Neural progenitor cell (in vitro differentiated cells): Measurements from ENCODE around the gene KIF3B. TPM values are rescaled to one million over a fixed set of nuclear protein-coding genes. Genes with fewer than 3 reads are reported as not detected.

ENCODE experiments used
- DNase-seq: peaks from one replicate; pipeline ENCODE4 v3.0.0-alpha.2; 2016; ENCODE audit warnings: low spot score
- H2AFZ ChIP-seq: fragments of 200-600 bp; sonication (generic); replicated peaks from 2 replicates; pipeline ENCODE4 v1.6.1; 2016; ENCODE audit warnings: antibody characterized with exemption
- H3F3A ChIP-seq: fragments of 200-600 bp; sonication (generic); 2 replicates; pipeline ENCODE4 v1.6.1; 2016; ENCODE audit warnings: antibody characterized with exemption, low read depth
- H3K27ac ChIP-seq: fragments of 200-600 bp; sonication (generic); 2 replicates; pipeline ENCODE4 v1.5.1; 2016; ENCODE audit warnings: mild to moderate bottlenecking
- H3K27me3 ChIP-seq: fragments of 200-600 bp; sonication (generic); 2 replicates; pipeline ENCODE4 v1.6.1; 2016; ENCODE audit warnings: mild to moderate bottlenecking, moderate library complexity
- H3K36me3 ChIP-seq: fragments of 200-600 bp; sonication (generic); 2 replicates; pipeline ENCODE4 v1.5.1; 2016
- H3K4me1 ChIP-seq: fragments of 200-600 bp; sonication (generic); 2 replicates; pipeline ENCODE4 v1.6.1; 2016; ENCODE audit warnings: mixed run types
- H3K4me2 ChIP-seq: fragments of 200-600 bp; sonication (generic); 2 replicates; pipeline ENCODE4 v1.6.1; 2016
- H3K4me3 ChIP-seq: fragments of 200-600 bp; sonication (generic); 2 replicates; pipeline ENCODE4 v1.5.1; 2016
- H3K79me2 ChIP-seq: fragments of 200-600 bp; sonication (generic); 2 replicates; pipeline ENCODE4 v1.6.1; 2016; ENCODE audit warnings: low read depth
- H3K9ac ChIP-seq: fragments of 200-600 bp; sonication (generic); 2 replicates; pipeline ENCODE4 v1.6.1; 2016
- H3K9me3 ChIP-seq: fragments of 200-600 bp; sonication (generic); 2 replicates; pipeline ENCODE4 v1.5.1; 2016; ENCODE audit warnings: low read depth
- H4K20me1 ChIP-seq: fragments of 200-600 bp; sonication (generic); 2 replicates; pipeline ENCODE4 v1.6.1; 2016; ENCODE audit warnings: low read depth
- H3K27ac Mint-ChIP-seq: 3 replicates; pipeline ENCODE4 v1.8.0; 2021; ENCODE audit warnings: mixed read lengths
- H3K27me3 Mint-ChIP-seq: 2 replicates; pipeline ENCODE4 v1.8.0; 2022; ENCODE audit warnings: low read depth, mild to moderate bottlenecking, inconsistent platforms, moderate library complexity, mixed read lengths; ENCODE audit not compliant: insufficient read depth
- H3K36me3 Mint-ChIP-seq: 3 replicates; pipeline ENCODE4 v1.8.0; 2021; ENCODE audit warnings: mixed read lengths
- H3K4me1 Mint-ChIP-seq: 3 replicates; pipeline ENCODE4 v1.8.0; 2021; ENCODE audit warnings: mixed read lengths
- H3K4me3 Mint-ChIP-seq: 3 replicates; pipeline ENCODE4 v1.8.0; 2021; ENCODE audit warnings: mild to moderate bottlenecking, moderate library complexity, mixed read lengths
- H3K9me3 Mint-ChIP-seq: 3 replicates; pipeline ENCODE4 v1.8.0; 2020; ENCODE audit warnings: mixed read lengths
- EZH2 ChIP-seq: fragments of 200-600 bp; sonication (generic); IDR thresholded peaks from 2 replicates; pipeline ENCODE4 v1.6.1; 2017; ENCODE audit warnings: antibody characterized with exemption, mild to moderate bottlenecking, moderate library complexity
- EZH2phosphoT487 ChIP-seq: fragments of 200-600 bp; sonication (generic); IDR thresholded peaks from 2 replicates; pipeline ENCODE4 v1.6.1; 2017; ENCODE audit warnings: antibody characterized with exemption
- total RNA-seq: library from RNA; depleted of rRNA; stranded (reverse); fragments of >200 nt; gene quantifications from 2 replicates; pipeline ENCODE4 v1.2.3, GENCODE V29; 2015; ENCODE audit warnings: low replicate concordance
- TF ChIP-seq, protein P1 (sequence below): fragments of 200-600 bp; sonication (generic); IDR thresholded peaks from 2 replicates; pipeline ENCODE4 v1.5.1; 2017; ENCODE audit warnings: antibody characterized with exemption, mild to moderate bottlenecking

Gene KIF3B
- total RNA-seq, 1 donor from 2014 or later, result 16.8 TPM

DNA sequence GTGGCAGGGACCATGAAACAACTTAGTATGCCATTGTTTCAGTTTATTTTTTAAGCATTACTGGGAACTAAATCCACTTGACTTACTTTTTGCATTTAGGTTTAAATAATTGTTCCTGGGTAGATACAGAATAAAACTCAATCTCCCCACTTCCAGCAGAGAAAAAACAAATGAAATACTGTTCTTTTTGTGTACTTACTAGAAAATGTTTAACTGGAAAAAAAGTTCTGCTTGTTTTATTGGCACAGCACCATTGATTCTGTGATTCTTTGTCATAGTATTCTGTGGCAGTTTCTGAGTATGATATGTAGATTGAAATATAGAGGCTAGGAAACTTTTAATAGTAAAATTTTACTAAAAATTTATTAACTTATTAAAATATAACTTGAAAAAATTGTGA is 90.9 kb downstream of the KIF3B start:
- peaks cover 27% of the 10 kb centered on the region for H3K4me1 Mint-ChIP-seq
- H4K20me1 ChIP-seq, result peaks cover 88% of the 10 kb centered on the region
- no peaks in the 10 kb centered on the region for H3K27me3 ChIP-seq
- no peak overlapping the region for H3K4me3 ChIP-seq
- H3K36me3 ChIP-seq, result peaks cover 8% of the 10 kb centered on the region
- no peak overlapping the region for H3K4me3 Mint-ChIP-seq
- H3K79me2 ChIP-seq, result peaks cover 85% of the 10 kb centered on the region
- H3K9ac ChIP-seq, result no peak overlapping the region
- peaks cover 2% of the 10 kb centered on the region for H3K27me3 Mint-ChIP-seq
- peaks cover 13% of the 10 kb centered on the region for H3K36me3 Mint-ChIP-seq
- H2AFZ ChIP-seq, result no peak overlapping the region
- TF ChIP-seq EZH2, result no peak
- TF ChIP-seq, protein P1, sequence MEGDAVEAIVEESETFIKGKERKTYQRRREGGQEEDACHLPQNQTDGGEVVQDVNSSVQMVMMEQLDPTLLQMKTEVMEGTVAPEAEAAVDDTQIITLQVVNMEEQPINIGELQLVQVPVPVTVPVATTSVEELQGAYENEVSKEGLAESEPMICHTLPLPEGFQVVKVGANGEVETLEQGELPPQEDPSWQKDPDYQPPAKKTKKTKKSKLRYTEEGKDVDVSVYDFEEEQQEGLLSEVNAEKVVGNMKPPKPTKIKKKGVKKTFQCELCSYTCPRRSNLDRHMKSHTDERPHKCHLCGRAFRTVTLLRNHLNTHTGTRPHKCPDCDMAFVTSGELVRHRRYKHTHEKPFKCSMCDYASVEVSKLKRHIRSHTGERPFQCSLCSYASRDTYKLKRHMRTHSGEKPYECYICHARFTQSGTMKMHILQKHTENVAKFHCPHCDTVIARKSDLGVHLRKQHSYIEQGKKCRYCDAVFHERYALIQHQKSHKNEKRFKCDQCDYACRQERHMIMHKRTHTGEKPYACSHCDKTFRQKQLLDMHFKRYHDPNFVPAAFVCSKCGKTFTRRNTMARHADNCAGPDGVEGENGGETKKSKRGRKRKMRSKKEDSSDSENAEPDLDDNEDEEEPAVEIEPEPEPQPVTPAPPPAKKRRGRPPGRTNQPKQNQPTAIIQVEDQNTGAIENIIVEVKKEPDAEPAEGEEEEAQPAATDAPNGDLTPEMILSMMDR, result no peak
- no peak for TF ChIP-seq EZH2phosphoT487
- DNase-seq, result no peak
- no peaks in the 10 kb centered on the region for H3K9me3 ChIP-seq
- H3K4me2 ChIP-seq, result peak overlapping the region; percentile 56
- H3K9me3 Mint-ChIP-seq, result no peaks in the 10 kb centered on the region
- H3F3A ChIP-seq, result peaks cover 26% of the 10 kb centered on the region
- H3K27ac ChIP-seq, result peak overlapping the region; percentile 2
- no peak overlapping the region for H3K27ac Mint-ChIP-seq
- peaks cover 30% of the 10 kb centered on the region for H3K4me1 ChIP-seq

DNA sequence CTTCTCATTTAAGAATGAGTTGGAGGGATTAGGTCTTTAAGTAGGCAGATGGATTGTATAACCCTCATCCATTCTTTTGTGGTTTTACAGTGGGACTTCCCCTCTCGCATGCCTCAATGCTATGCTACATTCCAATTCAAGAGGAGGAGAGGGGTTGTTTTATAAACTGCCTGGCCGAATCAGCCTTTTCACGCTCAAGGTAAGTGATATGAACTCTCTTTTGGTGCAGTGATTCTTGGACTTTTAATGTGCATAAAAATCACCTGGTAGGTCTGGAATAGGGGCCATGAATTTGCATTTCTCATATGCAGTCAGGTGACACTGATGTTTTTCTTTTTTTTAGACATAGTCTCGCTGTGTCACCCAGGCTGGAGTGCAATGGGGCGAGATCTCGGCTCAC is 91.5 kb downstream of the KIF3B start:
- Histone ChIP-seq H3K9me3 (no peaks in the 10 kb centered on the region), H3K4me1 (peaks cover 30% of the 10 kb centered on the region), H3K4me3 (no peak overlapping the region), H3K27me3 (no peaks in the 10 kb centered on the region), H3F3A (peaks cover 26% of the 10 kb centered on the region), H3K9ac (no peak overlapping the region), H4K20me1 (peaks cover 82% of the 10 kb centered on the region), H3K36me3 (peaks cover 8% of the 10 kb centered on the region), H2AFZ (no peak overlapping the region), H3K4me2 (peak overlapping the region; percentile 56), H3K79me2 (peaks cover 81% of the 10 kb centered on the region), H3K27ac (peak overlapping the region; percentile 2)
- DNase-seq, result peak; percentile 61
- Mint-ChIP-seq H3K4me3 (no peak overlapping the region), H3K27ac (no peak overlapping the region), H3K36me3 (peaks cover 13% of the 10 kb centered on the region), H3K9me3 (no peaks in the 10 kb centered on the region), H3K4me1 (peaks cover 27% of the 10 kb centered on the region), H3K27me3 (peaks cover 2% of the 10 kb centered on the region)
- TF ChIP-seq EZH2 (no peak), EZH2phosphoT487 (no peak)
- TF ChIP-seq, protein P1, result no peak

DNA sequence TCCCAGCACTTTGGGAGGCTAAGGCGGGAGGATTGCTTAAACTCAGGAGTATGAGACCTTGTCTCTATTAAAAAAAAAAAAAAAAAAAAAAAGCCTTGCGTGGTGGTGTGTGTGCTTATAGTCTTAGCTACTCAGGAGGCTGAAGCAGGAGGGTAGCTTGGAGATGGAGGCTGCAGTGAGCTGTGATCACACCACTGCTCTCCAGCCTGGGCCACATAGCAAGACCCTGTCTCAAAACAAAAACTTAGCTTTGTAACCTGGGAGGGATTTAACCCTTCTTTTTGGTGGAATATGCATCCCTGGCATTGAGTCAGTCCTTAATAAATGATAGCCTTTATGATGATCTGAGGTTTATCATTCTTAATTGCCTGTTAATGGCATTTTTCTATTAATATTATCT is 93.4 kb downstream of the KIF3B start:
- H3F3A ChIP-seq, result peaks cover 26% of the 10 kb centered on the region
- Mint-ChIP-seq H3K27ac (no peak overlapping the region), H3K4me1 (peaks cover 21% of the 10 kb centered on the region), H3K27me3 (peaks cover 2% of the 10 kb centered on the region), H3K4me3 (no peak overlapping the region), H3K9me3 (no peaks in the 10 kb centered on the region), H3K36me3 (peaks cover 14% of the 10 kb centered on the region)
- no peak overlapping the region for H3K4me2 ChIP-seq
- peaks cover 74% of the 10 kb centered on the region for H4K20me1 ChIP-seq
- no peaks in the 10 kb centered on the region for H3K9me3 ChIP-seq
- H3K27ac ChIP-seq, result no peak overlapping the region
- H3K27me3 ChIP-seq, result no peaks in the 10 kb centered on the region
- DNase-seq, result no peak
- H2AFZ ChIP-seq, result no peak overlapping the region
- TF ChIP-seq, protein P1, result no peak
- TF ChIP-seq EZH2 (no peak), EZH2phosphoT487 (no peak)
- H3K79me2 ChIP-seq, result peaks cover 68% of the 10 kb centered on the region
- H3K4me1 ChIP-seq, result peaks cover 29% of the 10 kb centered on the region
- no peak overlapping the region for H3K4me3 ChIP-seq
- H3K9ac ChIP-seq, result no peak overlapping the region
- peaks cover 8% of the 10 kb centered on the region for H3K36me3 ChIP-seq
